Liver (tissue), 9 donors: ENCODE results near the gene PKHD1. TPM values are rescaled to one million over a fixed set of nuclear protein-coding genes. Genes with fewer than 3 reads are reported as not detected.

Experiments used
- DNase-seq: peaks from one replicate; pipeline ENCODE4 v3.0.0-alpha.2; 2017; ENCODE audit warnings: low spot score
- H3K27ac ChIP-seq, 2 donors: one replicate each; pipeline ENCODE4 v1.7.0; 2013; ENCODE audit warnings: inconsistent platforms in 2 of 2, low read length in 2 of 2, control low read depth in 1 of 2, low read depth in 1 of 2, mild to moderate bottlenecking in 1 of 2
- H3K27me3 ChIP-seq, 4 donors: one replicate each; pipeline versions ENCODE4 v1.6.1 to v1.7.0; 2013; ENCODE audit warnings: low read length in 3 of 4, inconsistent platforms in 1 of 4, mild to moderate bottlenecking in 1 of 4, moderate library complexity in 1 of 4; ENCODE audit not compliant: control insufficient read depth in 4 of 4, insufficient read depth in 4 of 4
- H3K36me3 ChIP-seq, 4 donors: one replicate each; pipeline versions ENCODE4 v1.6.1 to v1.7.0; 2013; ENCODE audit warnings: low read length in 3 of 4, mild to moderate bottlenecking in 3 of 4, low read depth in 1 of 4, moderate library complexity in 1 of 4; ENCODE audit not compliant: control insufficient read depth in 4 of 4, insufficient read depth in 3 of 4
- H3K4me1 ChIP-seq, 4 donors: one replicate each; pipeline versions ENCODE4 v1.6.1 to v1.7.0; 2013; ENCODE audit warnings: low read length in 3 of 4, mild to moderate bottlenecking in 3 of 4, moderate library complexity in 1 of 4; ENCODE audit not compliant: control insufficient read depth in 4 of 4, insufficient read depth in 4 of 4
- H3K4me3 ChIP-seq, 3 donors: one replicate each; pipeline versions ENCODE4 v1.6.1 to v1.7.0; 2013; ENCODE audit warnings: low read length in 3 of 3, control low read depth in 1 of 3, low read depth in 1 of 3, mild to moderate bottlenecking in 1 of 3
- H3K9ac ChIP-seq, 2 donors: one replicate each; pipeline ENCODE4 v1.7.0; 2013; ENCODE audit warnings: low read length in 2 of 2, mild to moderate bottlenecking in 2 of 2, moderate library complexity in 2 of 2, control low read depth in 1 of 2, low read depth in 1 of 2
- H3K9me3 ChIP-seq, 4 donors: one replicate each; pipeline versions ENCODE4 v1.6.1 to v1.7.0; 2013; ENCODE audit warnings: low read length in 3 of 4; ENCODE audit not compliant: control insufficient read depth in 4 of 4
- EGR1 ChIP-seq, 2 donors: IDR thresholded peaks; 2 replicates each; pipeline ENCODE4 v1.6.1; 2016 to 2018; ENCODE audit warnings: antibody characterized with exemption in 2 of 2, low read depth in 2 of 2
- FOXA1 ChIP-seq: IDR thresholded peaks from 2 replicates; pipeline ENCODE4 v1.6.1; 2016; ENCODE audit warnings: antibody characterized with exemption
- FOXA2 ChIP-seq: IDR thresholded peaks from 2 replicates; pipeline ENCODE4 v1.6.1; 2016; ENCODE audit warnings: antibody characterized with exemption
- GABPA ChIP-seq, 2 donors: IDR thresholded peaks in 1 of 2; conservative IDR thresholded peaks in 1 of 2; 2 replicates each; pipeline ENCODE4 v1.6.1; 2016; ENCODE audit warnings: antibody characterized with exemption in 2 of 2, mild to moderate bottlenecking in 1 of 2, moderate library complexity in 1 of 2
- HNF4A ChIP-seq, 2 donors: conservative IDR thresholded peaks; 2 replicates each; pipeline ENCODE4 v1.6.1; 2016; ENCODE audit warnings: antibody characterized with exemption in 2 of 2, mild to moderate bottlenecking in 2 of 2
- HNF4G ChIP-seq: IDR thresholded peaks from 2 replicates; pipeline ENCODE4 v1.6.1; 2016; ENCODE audit warnings: antibody characterized with exemption
- JUND ChIP-seq, 2 donors: IDR thresholded peaks; 2 replicates each; pipeline ENCODE4 v1.6.1; 2016; ENCODE audit warnings: antibody characterized with exemption in 2 of 2
- NR2F2 ChIP-seq: IDR thresholded peaks from 2 replicates; pipeline ENCODE4 v1.6.1; 2016; ENCODE audit warnings: antibody characterized with exemption
- RAD21 ChIP-seq, 2 donors: IDR thresholded peaks; 2 replicates each; pipeline ENCODE4 v1.6.1; 2016; ENCODE audit warnings: antibody characterized with exemption in 2 of 2, mild to moderate bottlenecking in 2 of 2
- RXRA ChIP-seq, 2 donors: IDR thresholded peaks; 2 replicates each; pipeline ENCODE4 v1.6.1; 2017 to 2018; ENCODE audit warnings: antibody characterized with exemption in 2 of 2, mild to moderate bottlenecking in 1 of 2
- SP1 ChIP-seq: IDR thresholded peaks from 2 replicates; pipeline ENCODE4 v1.6.1; 2018; ENCODE audit warnings: antibody characterized with exemption, mild to moderate bottlenecking
- TAF1 ChIP-seq: conservative IDR thresholded peaks from 2 replicates; pipeline ENCODE4 v1.6.1; 2016; ENCODE audit warnings: antibody characterized with exemption, mild to moderate bottlenecking
- YY1 ChIP-seq: IDR thresholded peaks from 2 replicates; pipeline ENCODE4 v1.6.1; 2016; ENCODE audit warnings: antibody characterized with exemption, mild to moderate bottlenecking
- WGBS: extraction: QIAGEN DNeasy Blood & Tissue Kit; methylation state at CpG from one replicate; pipeline ENCODE4 v1.1.7; 2013; 5-methylcytosine and 5-hydroxymethylcytosine counted together
- polyA plus RNA-seq, 2 donors: library from polyadenylated mRNA; stranded (reverse) in 1 of 2; unstranded in 1 of 2; fragments of 200-250 nt in 1 of 2; fragments of >200 nt in 1 of 2; fragmentation: Nextera tagmentation in 1 of 2; extraction: Ambion mirVana in 1 of 2; gene quantifications; one replicate each; pipeline versions ENCODE4 v1.2.1 to v1.2.3, GENCODE V29; 2013 to 2015
- total RNA-seq, 2 donors: library from RNA; depleted of rRNA; stranded (reverse); fragments of >200 nt; gene quantifications; one replicate each; pipeline ENCODE4 v1.2.3, GENCODE V29; 2014
- TF ChIP-seq, protein P1 (sequence below): IDR thresholded peaks from 2 replicates; pipeline ENCODE4 v1.6.1; 2016; ENCODE audit warnings: antibody characterized with exemption
- TF ChIP-seq, protein P2 (sequence below): fragments of 150-350 bp; IDR thresholded peaks from 2 replicates; pipeline ENCODE4 v1.5.1; 2017; ENCODE audit warnings: improper control_type of control experiment, low read depth, low read length; ENCODE audit not compliant: missing input control
- TF ChIP-seq, protein P3 (sequence below): IDR thresholded peaks from 2 replicates; pipeline ENCODE4 v1.6.1; 2016; ENCODE audit warnings: antibody characterized with exemption, mild to moderate bottlenecking
- TF ChIP-seq, protein P4 (sequence below): IDR thresholded peaks from 2 replicates; pipeline ENCODE4 v1.6.1; 2016; ENCODE audit warnings: antibody characterized with exemption
- TF ChIP-seq, protein P5 (sequence below): IDR thresholded peaks from 2 replicates; pipeline ENCODE4 v1.6.1; 2016; ENCODE audit warnings: antibody characterized with exemption
- donor health status: healthy.
- donor health status: healthy.
- donor health status: healthy.
- donor health status: healthy.
- donor health status: healthy.

The PKHD1 gene
- total and polyA plus RNA-seq, 4 donors, result 0.45 to 10.6 (median 3.2) TPM

DNA sequence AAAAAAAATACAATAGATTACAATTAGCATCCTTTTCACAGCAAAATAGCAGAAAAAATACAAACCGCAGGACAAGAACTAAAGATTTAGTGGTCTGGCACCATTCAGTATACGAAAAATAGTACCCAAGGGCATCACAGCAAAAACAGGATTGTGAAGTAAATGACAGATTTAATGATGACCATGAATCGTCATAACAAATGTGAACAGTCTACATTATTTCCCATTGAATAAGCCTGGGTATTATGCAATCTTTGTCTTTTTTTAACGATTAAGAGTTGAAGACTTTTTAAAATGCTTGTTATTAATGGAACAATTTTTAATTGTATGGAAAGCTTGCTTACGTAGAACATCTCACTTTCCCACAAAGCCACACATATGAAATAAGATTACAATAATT lies 432.8 kb downstream of the PKHD1 start (continued):
- TF ChIP-seq, protein P1, sequence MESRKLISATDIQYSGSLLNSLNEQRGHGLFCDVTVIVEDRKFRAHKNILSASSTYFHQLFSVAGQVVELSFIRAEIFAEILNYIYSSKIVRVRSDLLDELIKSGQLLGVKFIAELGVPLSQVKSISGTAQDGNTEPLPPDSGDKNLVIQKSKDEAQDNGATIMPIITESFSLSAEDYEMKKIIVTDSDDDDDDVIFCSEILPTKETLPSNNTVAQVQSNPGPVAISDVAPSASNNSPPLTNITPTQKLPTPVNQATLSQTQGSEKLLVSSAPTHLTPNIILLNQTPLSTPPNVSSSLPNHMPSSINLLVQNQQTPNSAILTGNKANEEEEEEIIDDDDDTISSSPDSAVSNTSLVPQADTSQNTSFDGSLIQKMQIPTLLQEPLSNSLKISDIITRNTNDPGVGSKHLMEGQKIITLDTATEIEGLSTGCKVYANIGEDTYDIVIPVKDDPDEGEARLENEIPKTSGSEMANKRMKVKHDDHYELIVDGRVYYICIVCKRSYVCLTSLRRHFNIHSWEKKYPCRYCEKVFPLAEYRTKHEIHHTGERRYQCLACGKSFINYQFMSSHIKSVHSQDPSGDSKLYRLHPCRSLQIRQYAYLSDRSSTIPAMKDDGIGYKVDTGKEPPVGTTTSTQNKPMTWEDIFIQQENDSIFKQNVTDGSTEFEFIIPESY, result no peak

DNA sequence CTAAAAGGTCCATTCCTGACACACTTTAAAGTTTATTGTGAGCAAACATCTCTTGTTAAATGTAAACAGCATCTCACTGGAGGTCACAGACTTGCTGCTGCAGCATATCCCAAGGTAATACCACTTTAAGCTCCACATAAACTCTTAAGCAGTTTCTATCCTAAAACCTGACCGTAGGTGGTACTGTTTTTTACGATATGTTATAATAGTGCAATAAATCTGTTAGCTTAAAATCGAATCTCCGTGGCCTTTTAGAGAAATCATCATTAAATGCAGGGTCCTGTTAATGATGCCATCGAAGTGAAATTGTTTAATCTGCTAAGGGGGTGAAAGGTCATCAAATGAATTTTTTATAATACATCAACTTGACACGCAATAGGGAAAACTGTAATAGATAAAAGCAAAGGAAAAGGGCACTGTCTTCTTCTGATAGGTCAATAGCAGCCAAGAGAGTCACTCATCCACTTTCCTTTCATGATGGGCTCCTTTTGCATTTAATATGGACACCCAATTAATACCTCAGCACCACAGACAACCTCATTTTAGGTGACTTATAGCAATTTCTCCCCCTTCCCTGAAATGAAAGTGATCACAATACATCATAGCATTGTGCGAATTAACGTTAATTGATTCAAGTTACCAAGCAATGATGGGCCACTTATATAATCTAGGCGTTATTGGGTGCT lies 436.1 kb downstream of the PKHD1 start:
- Histone ChIP-seq H3K9me3 (no peaks in the 10 kb centered on the region), H3K9ac (no peak overlapping the region), H3K4me1 (no peaks in the 10 kb centered on the region), H3K36me3 (no peaks in the 10 kb centered on the region), H3K27me3 (no peaks in the 10 kb centered on the region), H3K27ac (no peak overlapping the region), H3K4me3 (no peak overlapping the region)
- WGBS, result 80% methylated on average over 9 of the region's 9 CpGs
- DNase-seq, result no peak
- TF ChIP-seq, protein P1, result no peak

DNA sequence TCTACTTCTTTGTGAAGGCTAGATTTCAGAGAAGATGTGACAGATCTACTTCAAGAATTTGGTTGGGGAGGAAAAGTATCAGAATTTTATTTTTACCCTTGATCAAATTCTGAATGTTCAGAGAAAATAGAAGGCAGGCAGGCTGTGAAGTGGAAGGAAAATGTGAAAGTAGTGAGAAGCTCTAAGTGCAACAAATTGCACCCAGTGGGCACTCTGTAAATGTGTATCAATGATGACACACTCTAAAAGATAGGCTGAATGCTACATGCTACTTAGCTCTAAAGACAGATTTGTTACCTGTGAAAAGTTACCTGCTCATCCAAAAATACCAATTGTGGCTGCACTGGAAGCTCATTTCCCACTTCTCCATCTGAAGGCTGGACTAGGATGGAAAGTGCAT lies 438.6 kb downstream of the PKHD1 start:
- no peak for DNase-seq
- Histone ChIP-seq H3K27ac (no peak overlapping the region), H3K27me3 (no peaks in the 10 kb centered on the region), H3K9ac (no peak overlapping the region), H3K4me3 (no peak overlapping the region), H3K36me3 (no peaks in the 10 kb centered on the region), H3K9me3 (no peaks in the 10 kb centered on the region), H3K4me1 (no peaks in the 10 kb centered on the region)
- TF ChIP-seq JUND (IDR thresholded peaks at IDR 0.05) (no peak), HNF4G (no peak), HNF4A (conservative IDR thresholded peaks at IDR 0.05) (no peak), FOXA1 (no peak), TAF1 (no peak), RAD21 (IDR thresholded peaks at IDR 0.05) (no peak), RXRA (IDR thresholded peaks at IDR 0.05) (no peak), NR2F2 (no peak), EGR1 (IDR thresholded peaks at IDR 0.05; ENCODE audit: low read depth in 2 of 2) (no peak), SP1 (no peak), YY1 (no peak), GABPA (IDR thresholded peaks at IDR 0.05 in 1 of 2, conservative IDR thresholded peaks at IDR 0.05 in 1 of 2) (no peak), FOXA2 (no peak)
- TF ChIP-seq, protein P2, sequence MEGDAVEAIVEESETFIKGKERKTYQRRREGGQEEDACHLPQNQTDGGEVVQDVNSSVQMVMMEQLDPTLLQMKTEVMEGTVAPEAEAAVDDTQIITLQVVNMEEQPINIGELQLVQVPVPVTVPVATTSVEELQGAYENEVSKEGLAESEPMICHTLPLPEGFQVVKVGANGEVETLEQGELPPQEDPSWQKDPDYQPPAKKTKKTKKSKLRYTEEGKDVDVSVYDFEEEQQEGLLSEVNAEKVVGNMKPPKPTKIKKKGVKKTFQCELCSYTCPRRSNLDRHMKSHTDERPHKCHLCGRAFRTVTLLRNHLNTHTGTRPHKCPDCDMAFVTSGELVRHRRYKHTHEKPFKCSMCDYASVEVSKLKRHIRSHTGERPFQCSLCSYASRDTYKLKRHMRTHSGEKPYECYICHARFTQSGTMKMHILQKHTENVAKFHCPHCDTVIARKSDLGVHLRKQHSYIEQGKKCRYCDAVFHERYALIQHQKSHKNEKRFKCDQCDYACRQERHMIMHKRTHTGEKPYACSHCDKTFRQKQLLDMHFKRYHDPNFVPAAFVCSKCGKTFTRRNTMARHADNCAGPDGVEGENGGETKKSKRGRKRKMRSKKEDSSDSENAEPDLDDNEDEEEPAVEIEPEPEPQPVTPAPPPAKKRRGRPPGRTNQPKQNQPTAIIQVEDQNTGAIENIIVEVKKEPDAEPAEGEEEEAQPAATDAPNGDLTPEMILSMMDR, result no peak
- TF ChIP-seq, protein P3, sequence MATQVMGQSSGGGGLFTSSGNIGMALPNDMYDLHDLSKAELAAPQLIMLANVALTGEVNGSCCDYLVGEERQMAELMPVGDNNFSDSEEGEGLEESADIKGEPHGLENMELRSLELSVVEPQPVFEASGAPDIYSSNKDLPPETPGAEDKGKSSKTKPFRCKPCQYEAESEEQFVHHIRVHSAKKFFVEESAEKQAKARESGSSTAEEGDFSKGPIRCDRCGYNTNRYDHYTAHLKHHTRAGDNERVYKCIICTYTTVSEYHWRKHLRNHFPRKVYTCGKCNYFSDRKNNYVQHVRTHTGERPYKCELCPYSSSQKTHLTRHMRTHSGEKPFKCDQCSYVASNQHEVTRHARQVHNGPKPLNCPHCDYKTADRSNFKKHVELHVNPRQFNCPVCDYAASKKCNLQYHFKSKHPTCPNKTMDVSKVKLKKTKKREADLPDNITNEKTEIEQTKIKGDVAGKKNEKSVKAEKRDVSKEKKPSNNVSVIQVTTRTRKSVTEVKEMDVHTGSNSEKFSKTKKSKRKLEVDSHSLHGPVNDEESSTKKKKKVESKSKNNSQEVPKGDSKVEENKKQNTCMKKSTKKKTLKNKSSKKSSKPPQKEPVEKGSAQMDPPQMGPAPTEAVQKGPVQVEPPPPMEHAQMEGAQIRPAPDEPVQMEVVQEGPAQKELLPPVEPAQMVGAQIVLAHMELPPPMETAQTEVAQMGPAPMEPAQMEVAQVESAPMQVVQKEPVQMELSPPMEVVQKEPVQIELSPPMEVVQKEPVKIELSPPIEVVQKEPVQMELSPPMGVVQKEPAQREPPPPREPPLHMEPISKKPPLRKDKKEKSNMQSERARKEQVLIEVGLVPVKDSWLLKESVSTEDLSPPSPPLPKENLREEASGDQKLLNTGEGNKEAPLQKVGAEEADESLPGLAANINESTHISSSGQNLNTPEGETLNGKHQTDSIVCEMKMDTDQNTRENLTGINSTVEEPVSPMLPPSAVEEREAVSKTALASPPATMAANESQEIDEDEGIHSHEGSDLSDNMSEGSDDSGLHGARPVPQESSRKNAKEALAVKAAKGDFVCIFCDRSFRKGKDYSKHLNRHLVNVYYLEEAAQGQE, result no peak
- TF ChIP-seq, protein P1, result no peak
- TF ChIP-seq, protein P4, sequence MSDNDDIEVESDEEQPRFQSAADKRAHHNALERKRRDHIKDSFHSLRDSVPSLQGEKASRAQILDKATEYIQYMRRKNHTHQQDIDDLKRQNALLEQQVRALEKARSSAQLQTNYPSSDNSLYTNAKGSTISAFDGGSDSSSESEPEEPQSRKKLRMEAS, result no peak
- TF ChIP-seq, protein P5, sequence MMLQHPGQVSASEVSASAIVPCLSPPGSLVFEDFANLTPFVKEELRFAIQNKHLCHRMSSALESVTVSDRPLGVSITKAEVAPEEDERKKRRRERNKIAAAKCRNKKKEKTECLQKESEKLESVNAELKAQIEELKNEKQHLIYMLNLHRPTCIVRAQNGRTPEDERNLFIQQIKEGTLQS, result no peak
